Measurements from ENCODE around the gene NR2E1. TPM values are rescaled to one million over a fixed set of nuclear protein-coding genes. Genes with fewer than 3 reads are reported as not detected.

Gene NR2E1
- total RNA-seq, 1 donor from 2014 or later: not detected

- DNase-seq (ENCODE audit: extremely low spot score, unreplicated experiment): no peak
- Mint-ChIP-seq H3K27me3 (ENCODE audit: unreplicated experiment) (peaks cover 86% of the 10 kb centered on the region), H3K9me3 (ENCODE audit: unreplicated experiment) (no peaks in the 10 kb centered on the region), H3K4me1 (ENCODE audit: unreplicated experiment) (peaks cover 50% of the 10 kb centered on the region), H3K36me3 (ENCODE audit: unreplicated experiment) (no peaks in the 10 kb centered on the region), H3K27ac (ENCODE audit: unreplicated experiment) (no peak overlapping the region), H3K4me3 (ENCODE audit: unreplicated experiment) (peak overlapping the region; percentile 55)
- TF ChIP-seq CTCF (IDR thresholded peaks at IDR 0.05): no peak
Measured at GRCh38 chr6:108169464-108170331, 3.9 kb downstream of the NR2E1 start.

GRCh38 chr6:108170332-108171290 is 4.8 kb downstream of the NR2E1 start:
- peaks cover 47% of the 10 kb centered on the region for H3K4me1 Mint-ChIP-seq (ENCODE audit: unreplicated experiment)
- H3K27me3 Mint-ChIP-seq (ENCODE audit: unreplicated experiment): peaks cover 86% of the 10 kb centered on the region
- H3K27ac Mint-ChIP-seq (ENCODE audit: unreplicated experiment): no peak overlapping the region
- DNase-seq (ENCODE audit: extremely low spot score, unreplicated experiment): peak; percentile 51
- H3K4me3 Mint-ChIP-seq (ENCODE audit: unreplicated experiment): no peak overlapping the region
- peaks cover 3% of the 10 kb centered on the region for H3K36me3 Mint-ChIP-seq (ENCODE audit: unreplicated experiment)
- H3K9me3 Mint-ChIP-seq (ENCODE audit: unreplicated experiment): no peaks in the 10 kb centered on the region
- TF ChIP-seq CTCF (IDR thresholded peaks at IDR 0.05): no peak

GRCh38 chr6:108171291-108171917 is 5.6 kb downstream of the NR2E1 start:
- no peak for TF ChIP-seq CTCF (IDR thresholded peaks at IDR 0.05)
- H3K9me3 Mint-ChIP-seq (ENCODE audit: unreplicated experiment): no peaks in the 10 kb centered on the region
- peaks cover 3% of the 10 kb centered on the region for H3K36me3 Mint-ChIP-seq (ENCODE audit: unreplicated experiment)
- peaks cover 47% of the 10 kb centered on the region for H3K4me1 Mint-ChIP-seq (ENCODE audit: unreplicated experiment)
- H3K27ac Mint-ChIP-seq (ENCODE audit: unreplicated experiment): no peak overlapping the region
- no peak for DNase-seq (ENCODE audit: extremely low spot score, unreplicated experiment)
- H3K27me3 Mint-ChIP-seq (ENCODE audit: unreplicated experiment): peaks cover 86% of the 10 kb centered on the region
- H3K4me3 Mint-ChIP-seq (ENCODE audit: unreplicated experiment): no peak overlapping the region

- peak; percentile 42 for DNase-seq (ENCODE audit: extremely low spot score, unreplicated experiment)
- peaks cover 48% of the 10 kb centered on the region for H3K4me1 Mint-ChIP-seq (ENCODE audit: unreplicated experiment)
- no peak overlapping the region for H3K4me3 Mint-ChIP-seq (ENCODE audit: unreplicated experiment)
- H3K9me3 Mint-ChIP-seq (ENCODE audit: unreplicated experiment): no peaks in the 10 kb centered on the region
- TF ChIP-seq CTCF (IDR thresholded peaks at IDR 0.05): no peak
- H3K27me3 Mint-ChIP-seq (ENCODE audit: unreplicated experiment): peaks cover 88% of the 10 kb centered on the region
- peaks cover 3% of the 10 kb centered on the region for H3K36me3 Mint-ChIP-seq (ENCODE audit: unreplicated experiment)
- no peak overlapping the region for H3K27ac Mint-ChIP-seq (ENCODE audit: unreplicated experiment)
Measured at GRCh38 chr6:108171918-108172516, 6.2 kb downstream of the NR2E1 start.

Data from osteocyte (in vitro differentiated cells).